ENCODE data around the gene SLF2.

Gene SLF2

GRCh38 chr10:101014230-101014884 lies 101.6 kb downstream of the SLF2 start:
- Mint-ChIP-seq H3K9me3 (no peaks in the 10 kb centered on the region), H3K4me3 (no peak overlapping the region), H3K4me1 (peaks cover 24% of the 10 kb centered on the region), H3K36me3 (no peaks in the 10 kb centered on the region), H3K27me3 (peaks cover 26% of the 10 kb centered on the region), H3K27ac (peak overlapping the region; percentile 13)
